Activated T-helper 1 cell treated with anti-CD3 and anti-CD28 coated beads, Interleukin-2, amount 50 U/mL, for 16 hours (primary cell): Measurements from ENCODE around the gene CTNNBL1.

Experiments
- DNase-seq, 2 donors: peaks; one replicate each; pipeline ENCODE4 v3.0.0-alpha.2; 2020; ENCODE audit warnings: low read depth in 1 of 2, low spot score in 1 of 2

The CTNNBL1 gene

GRCh38 chr20:37775200-37775599, 81.4 kb downstream of the CTNNBL1 start:
- no peak for DNase-seq

DNA sequence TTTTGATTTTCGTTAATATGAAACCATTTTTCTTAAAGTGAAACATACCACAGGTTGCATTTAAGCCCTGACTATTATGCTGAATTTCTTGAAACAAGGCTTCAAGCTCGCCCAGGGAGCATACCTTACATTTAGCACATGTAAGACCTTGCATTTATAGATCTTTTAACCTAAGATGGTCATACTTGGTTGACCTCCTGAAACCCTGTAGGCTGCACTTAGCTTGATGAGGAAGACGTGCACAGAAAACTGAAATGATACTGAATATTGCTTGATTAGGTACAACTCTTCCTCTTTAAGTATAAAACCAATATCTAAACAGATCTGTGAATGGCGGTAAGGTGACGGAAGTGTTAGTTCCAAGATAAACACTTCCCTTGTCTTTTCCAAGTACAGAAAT, 82.2 kb downstream of the CTNNBL1 start:
- DNase-seq = no peak

GRCh38 chr20:37776526-37776925, 82.7 kb downstream of the CTNNBL1 start:
- no peak for DNase-seq

GRCh38 chr20:37777012-37777950, 83.5 kb downstream of the CTNNBL1 start:
- DNase-seq = no peak

DNA sequence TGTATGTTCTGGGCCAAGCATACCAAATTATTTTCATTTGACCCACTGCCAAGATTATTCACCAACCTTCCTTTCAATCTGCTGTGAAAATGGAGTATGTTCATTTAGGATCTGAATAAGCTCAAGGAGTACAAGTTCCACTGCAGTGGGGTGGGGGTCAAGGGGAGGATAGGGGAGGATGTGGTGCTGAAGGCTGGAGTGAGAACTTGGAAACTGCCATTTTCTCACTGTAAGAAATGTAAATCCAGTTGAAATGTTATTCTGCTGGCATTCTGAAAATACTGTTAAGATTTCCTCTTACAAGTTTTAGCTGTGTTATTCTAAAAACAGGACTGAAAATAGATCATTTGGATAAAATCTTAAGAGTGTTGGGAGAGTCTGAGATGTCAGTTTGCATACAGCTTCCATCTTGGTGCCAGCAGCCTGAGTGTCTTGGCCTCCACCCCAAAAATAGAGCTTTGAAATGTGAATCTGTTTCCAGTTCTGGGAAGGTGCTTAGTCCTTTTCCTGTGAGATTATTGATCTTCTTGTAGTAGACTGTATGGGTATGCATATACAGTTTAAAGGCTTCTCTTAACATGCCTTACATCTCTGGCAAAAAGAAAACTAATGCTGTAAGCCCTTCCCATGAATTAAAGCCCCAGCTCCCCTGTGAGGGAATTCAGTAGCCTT, 84.3 kb downstream of the CTNNBL1 start:
- DNase-seq = no peak

DNA sequence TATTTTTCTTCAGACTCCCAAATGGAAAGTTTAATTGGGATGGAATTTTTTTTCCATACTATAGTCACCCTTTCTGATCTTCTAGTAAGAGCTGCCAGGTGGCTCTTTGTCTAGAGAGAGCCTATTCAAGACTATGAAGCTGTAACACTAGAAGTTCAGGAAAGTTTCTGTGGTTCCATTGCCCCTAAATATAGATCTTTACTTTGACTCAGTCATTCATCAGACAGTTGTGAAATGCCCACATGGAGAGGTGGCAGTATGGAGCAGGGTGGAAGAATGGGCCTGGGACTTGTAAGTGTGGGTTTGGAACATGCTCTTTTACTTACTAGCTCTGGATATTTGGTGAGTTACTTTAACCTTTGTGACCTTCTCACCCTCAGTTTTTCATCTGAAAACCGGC, 87.8 kb downstream of the CTNNBL1 start:
- no peak for DNase-seq

- DNase-seq = no peak
Observed at GRCh38 chr20:37786043-37786442, 92.2 kb downstream of the CTNNBL1 start.

DNA sequence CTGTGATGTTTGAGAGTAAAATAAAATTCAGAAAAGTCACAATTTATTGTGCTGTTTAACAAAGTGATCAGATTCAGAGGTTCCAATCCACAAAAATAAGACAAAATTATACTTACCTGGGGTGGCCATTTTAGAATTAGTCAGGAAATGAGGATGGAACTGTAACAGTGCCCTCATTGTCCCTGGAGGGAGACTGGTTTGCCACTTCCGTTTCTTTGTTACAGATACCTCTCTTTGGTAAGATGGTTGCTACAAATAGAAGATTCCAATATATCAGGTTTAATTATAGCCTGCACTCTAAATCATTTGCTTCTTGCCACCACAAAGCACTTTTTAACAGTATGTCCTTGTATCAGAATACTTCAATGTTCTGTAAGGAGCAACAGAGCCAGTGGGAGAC, 95.6 kb downstream of the CTNNBL1 start:
- DNase-seq = no peak

GRCh38 chr20:37790900-37791299, 97.1 kb downstream of the CTNNBL1 start:
- no peak for DNase-seq

DNA sequence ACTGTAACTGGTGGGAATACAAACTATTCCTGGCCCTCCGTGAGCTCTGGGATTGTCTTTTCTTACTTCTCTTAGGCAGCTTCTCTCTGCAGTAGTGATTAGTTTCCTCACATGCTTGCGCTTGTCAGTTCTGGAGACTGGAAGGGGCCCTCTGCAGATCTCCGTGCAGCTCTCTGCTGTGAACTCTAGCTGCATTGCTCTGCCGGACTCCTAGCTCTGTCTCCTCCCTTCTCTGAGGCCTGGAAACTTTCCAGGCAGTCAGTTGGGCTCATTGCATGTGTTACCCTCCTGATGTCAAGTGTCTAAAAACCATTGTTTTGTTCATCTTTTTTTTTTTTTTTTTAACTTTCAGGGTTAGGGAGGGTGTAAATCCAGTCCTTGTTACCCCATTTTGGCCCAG, 102.3 kb downstream of the CTNNBL1 start:
- no peak for DNase-seq

GRCh38 chr20:37796733-37797132, 102.9 kb downstream of the CTNNBL1 start:
- no peak for DNase-seq

DNA sequence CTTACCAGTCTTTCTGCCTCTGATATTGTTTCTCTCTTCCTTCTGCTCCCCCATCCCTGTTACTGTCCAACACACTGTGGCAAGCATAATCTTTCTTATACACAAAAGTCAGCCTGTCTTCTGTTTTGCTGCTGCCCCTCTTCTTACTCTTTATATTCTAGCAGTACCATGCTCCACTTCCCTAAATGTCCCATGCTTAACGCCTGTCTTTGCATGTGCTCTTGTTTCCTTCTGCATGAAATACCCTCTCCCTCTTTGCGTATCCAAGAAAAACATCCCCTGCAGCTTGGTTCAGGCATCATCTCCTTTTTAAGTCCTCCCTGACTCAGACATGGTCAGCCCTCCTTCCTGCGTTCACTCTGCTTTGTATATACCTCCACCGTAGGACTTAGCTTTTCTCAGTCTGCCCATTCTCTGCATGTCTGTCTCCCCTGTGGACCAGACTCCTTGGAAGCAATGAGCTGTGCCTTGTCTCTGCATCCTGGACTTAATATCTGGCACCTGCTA, 103.9 kb downstream of the CTNNBL1 start:
- no peak for DNase-seq

DNA sequence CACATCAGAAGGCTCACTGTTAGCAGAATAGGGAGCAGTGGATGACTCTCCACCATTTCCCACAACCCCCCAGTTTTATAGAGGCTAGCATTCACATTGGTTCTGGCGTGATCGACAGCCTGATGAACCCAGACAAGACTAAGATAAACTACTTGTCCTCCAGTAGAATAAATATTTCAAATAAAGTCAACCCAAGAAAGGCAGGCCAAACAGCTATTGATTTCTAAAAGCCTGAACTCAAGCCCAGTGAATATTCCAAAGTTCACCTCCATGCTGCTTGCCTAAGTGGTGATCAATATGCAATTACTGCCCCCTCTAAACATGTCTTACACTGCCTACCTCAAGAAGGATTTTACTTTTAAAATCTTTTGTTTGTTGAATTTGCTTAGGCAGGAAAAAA, 104.5 kb downstream of the CTNNBL1 start:
- DNase-seq = no peak

DNA sequence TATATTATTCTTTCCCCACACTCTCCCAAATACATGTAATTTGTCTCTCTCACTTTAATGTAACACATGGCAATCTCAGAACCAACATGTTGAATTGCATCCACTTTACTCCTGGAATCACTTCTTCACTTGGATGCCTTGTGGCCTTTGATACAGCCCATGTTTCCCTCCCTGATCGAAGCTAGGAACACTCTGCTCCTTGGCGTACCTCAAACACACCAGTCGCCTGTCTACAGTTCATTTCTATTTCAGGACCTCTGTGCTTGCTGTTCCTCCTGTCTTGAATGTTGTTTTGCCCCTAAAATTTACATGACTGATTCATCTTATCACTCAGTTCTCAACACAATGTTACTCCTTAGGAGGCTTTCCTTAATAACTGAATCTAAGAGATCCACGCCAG, 106.8 kb downstream of the CTNNBL1 start:
- DNase-seq = no peak

DNA sequence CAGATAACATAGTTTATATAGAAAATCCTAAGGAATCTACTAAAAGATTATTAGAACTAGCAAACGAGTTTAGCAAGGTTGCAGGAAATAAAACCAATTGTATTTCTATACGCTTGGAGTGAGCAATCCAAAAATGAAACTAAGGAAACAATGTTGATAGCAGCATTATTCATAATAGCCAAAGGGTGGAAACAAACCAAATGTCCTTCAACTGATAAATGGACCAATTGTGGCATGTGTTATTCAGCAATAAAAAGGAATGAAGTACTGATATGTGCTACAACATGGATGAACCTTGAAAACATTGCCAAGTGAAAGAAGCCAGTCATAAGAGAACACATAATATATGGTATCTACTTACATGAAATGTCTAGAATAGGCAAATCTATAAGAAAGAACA, 108.1 kb downstream of the CTNNBL1 start:
- no peak for DNase-seq

DNA sequence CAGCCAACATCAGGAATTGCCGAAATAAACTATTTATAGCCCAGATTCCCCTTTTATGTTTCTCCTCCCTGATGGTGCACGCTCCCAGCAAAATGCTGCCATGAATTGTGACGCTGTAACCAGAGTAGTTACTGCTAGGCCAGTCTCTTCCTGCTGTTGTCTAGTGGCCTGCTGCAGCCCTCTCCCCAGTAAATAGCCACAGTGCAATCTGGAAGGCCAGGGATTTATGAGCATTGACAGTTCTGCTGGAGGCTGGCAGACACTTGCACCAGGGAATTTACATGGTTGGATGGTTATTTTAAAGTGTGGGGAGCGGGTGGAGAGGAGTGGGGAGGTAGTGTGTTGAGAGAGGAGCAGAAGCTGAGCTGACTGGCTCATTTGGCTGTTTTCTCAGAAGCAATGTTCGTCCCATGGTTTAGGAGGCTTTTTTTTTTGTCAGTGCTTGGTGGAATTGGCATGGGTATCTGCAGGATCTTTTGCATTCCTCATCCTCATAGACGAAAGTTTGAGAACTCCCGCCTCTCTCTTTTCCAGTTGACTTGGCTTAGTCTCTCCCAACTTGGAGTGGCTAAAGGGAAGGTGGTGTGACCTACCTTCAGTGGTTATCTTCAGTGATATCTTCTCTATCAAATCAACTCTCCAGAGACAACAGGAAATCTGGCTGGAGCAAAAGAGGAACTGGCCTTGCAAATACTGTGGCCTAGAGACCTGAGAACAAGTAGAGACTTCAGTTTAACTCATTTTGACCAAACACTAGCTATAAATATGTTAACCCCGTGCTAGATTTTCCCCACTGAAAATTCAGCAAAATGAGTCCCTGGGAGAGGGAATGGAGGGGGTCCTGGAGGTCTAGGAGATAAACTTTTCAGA, 109.8 kb downstream of the CTNNBL1 start:
- no peak for DNase-seq

- no peak for DNase-seq
Observed at GRCh38 chr20:37804584-37805566, 111.0 kb downstream of the CTNNBL1 start.

DNA sequence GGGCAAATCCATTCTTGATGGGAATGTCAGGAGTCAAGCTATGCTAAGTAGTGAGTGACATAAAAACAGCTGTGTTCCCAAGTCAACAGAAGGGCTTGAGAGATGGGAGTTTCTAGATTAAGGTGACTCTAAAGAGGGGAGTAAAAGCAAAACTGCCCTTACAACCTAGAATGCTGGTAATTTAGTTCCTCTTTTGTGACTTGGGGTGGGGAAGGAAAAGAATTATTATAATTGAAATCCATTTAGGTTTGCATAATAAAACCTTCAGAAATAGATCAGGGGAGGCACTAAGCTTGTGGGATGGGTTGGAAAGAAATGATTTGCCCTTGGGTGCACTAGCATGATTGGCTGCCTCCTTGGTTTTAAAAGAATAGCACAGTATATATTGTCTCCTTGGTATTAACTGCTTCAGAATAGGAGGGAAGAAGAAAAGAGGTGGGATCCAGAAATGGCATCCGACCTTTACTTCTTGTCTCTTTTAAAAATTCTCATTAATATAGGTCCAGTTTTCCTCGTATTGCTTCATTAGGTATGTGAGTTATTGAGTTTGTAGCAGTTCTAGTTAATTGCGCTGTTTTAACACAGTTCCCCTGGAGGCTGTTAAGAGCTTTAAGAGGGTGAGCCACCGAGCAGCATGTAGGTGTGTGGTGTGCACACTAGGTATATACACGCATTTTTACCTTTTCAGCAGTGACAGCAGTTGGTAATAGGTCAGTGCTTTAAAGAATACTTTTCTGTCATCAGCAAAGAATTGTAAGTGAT, 113.8 kb downstream of the CTNNBL1 start:
- no peak for DNase-seq
